HFF-Myc (cell line): ENCODE results near the gene UST.
A peak's percentile ranks its signal among the peaks of the same experiment; 100 is the strongest.
"Not testable (repeated sequence)": the region's sequence is repeated elsewhere in the genome, so short reads cannot be mapped to it uniquely, and the experiment has no call there.

Source experiments
- DNase-seq: peaks from one replicate; pipeline ENCODE4 v3.0.0-alpha.2; 2011; ENCODE audit warnings: low read depth; ENCODE audit errors: extremely low read depth
- H3K4me3 ChIP-seq: replicated peaks from 2 replicates; pipeline ENCODE4 v1.5.1; 2011; ENCODE audit warnings: low read depth, mild to moderate bottlenecking, control low read depth, low read length
- CTCF ChIP-seq: IDR thresholded peaks from 2 replicates; pipeline ENCODE4 v1.5.1; 2012; ENCODE audit warnings: mild to moderate bottlenecking, low read depth, low read length, control low read depth; ENCODE audit errors: missing control alignments

UST gene

GRCh38 chr6:149035766-149036165 lies 288.9 kb downstream of the UST start:
- no peak for TF ChIP-seq CTCF
- H3K4me3 ChIP-seq = no peak overlapping the region
- DNase-seq = no peak

- DNase-seq = peak; percentile 70
- TF ChIP-seq CTCF = no peak
- no peak overlapping the region; the same call in 1 of the 2 replicates for H3K4me3 ChIP-seq
Observed at GRCh38 chr6:149037051-149037671, 290.3 kb downstream of the UST start.

GRCh38 chr6:149039025-149039424 lies 292.2 kb downstream of the UST start:
- not testable (repeated sequence) for DNase-seq, H3K4me3 ChIP-seq

- TF ChIP-seq CTCF = no peak
Observed at GRCh38 chr6:149041953-149042352, 295.1 kb downstream of the UST start.

GRCh38 chr6:149043476-149044130 lies 296.8 kb downstream of the UST start:
- peak; percentile 53 for TF ChIP-seq CTCF
- no peak overlapping the region for H3K4me3 ChIP-seq
- no peak for DNase-seq

More at GRCh38 chr6:149041953-149042352, 295.1 kb downstream of the UST start:
- H3K4me3 ChIP-seq = no peak overlapping the region
- no peak for DNase-seq

- TF ChIP-seq CTCF = no peak
Observed at GRCh38 chr6:149044528-149044927, 297.7 kb downstream of the UST start.

GRCh38 chr6:149045404-149045803 lies 298.6 kb downstream of the UST start:
- TF ChIP-seq CTCF = no peak

More at GRCh38 chr6:149044528-149044927, 297.7 kb downstream of the UST start:
- no peak overlapping the region for H3K4me3 ChIP-seq
- DNase-seq = no peak

More at GRCh38 chr6:149045404-149045803, 298.6 kb downstream of the UST start:
- H3K4me3 ChIP-seq = no peak overlapping the region
- DNase-seq = no peak
